NCI-H1417 (cell line): ENCODE data around the gene IMPDH1.

Source experiments
- DNase-seq, 3 experiments: peaks; one replicate each; lab custom pipeline; 2025; lab: John Stamatoyannopoulos, UW

Gene IMPDH1

GRCh38 chr7:128405471-128406313, 4.1 kb downstream of the IMPDH1 start:
- peak; percentile 38 to 77 (median 77) for DNase-seq

- DNase-seq = peak in 2 of 3 experiments; percentile 68 to 73
These were observed 4.8 kb downstream of the IMPDH1 start for GRCh38 chr7:128404886-128405470.

GRCh38 chr7:128404143-128404681, 5.6 kb downstream of the IMPDH1 start:
- peak in 2 of 3 experiments; percentile 48 to 51 for DNase-seq

DNA sequence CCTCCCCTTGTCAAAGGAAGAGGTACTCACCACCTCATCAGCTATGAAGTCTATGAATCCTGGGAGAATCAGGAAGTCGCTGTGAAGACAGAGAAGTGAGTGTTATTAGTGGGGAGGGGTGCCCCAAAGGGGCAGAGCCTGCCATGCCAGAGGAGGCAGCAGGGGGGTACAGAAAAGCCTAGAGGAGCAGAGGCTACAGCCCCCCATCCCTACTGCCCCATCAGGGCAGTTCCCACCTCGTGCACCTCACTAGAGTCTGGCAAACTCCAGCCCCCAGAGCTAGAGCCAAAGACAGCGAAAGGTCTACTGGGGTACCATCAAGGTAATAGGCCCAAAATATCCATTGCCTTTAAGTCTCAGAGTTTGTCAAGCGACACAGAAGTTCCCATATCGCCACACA, 6.1 kb downstream of the IMPDH1 start:
- no peak for DNase-seq

DNA sequence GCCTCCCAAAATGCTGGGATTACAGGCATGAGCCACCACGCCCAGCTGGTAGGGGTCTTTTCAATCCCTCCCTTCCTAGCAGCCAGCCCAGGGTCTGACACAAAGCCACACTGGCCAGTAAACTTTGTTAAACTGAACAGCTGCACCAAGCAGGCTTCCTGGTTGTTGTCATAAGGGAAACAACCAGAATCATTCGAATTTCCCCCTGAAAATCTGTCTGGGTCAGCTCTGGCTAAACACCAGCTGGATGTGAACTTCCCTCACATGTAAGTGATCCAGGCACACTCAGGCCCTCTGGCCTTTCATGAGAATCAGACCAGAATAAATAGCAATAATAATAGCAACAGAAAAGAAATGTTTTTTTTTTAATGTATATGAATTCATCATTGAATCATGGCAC, 7.4 kb downstream of the IMPDH1 start:
- DNase-seq = no peak

DNA sequence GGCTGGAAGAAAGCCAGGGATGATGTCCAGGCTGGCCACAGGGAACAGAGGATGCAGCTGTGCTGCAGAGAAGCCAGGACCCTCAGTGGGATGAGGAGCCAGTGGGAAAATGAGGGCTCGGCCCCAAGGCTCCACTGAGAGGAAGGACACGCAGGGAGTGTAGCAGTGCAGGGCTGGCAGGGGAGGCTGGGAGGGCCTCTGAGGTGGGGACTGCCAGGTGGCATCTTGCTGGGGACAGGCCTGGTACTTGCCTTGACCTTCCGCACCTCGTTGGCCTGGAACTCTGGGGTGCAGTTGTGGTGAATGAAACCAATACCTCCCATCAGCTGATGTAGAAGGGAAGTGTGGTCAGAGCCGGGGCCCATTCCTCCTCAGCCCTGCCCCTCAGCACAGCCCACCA, 9.2 kb downstream of the IMPDH1 start:
- no peak for DNase-seq

GRCh38 chr7:128399991-128400390, 9.8 kb downstream of the IMPDH1 start:
- DNase-seq = no peak

- no peak for DNase-seq
These were observed 11.0 kb downstream of the IMPDH1 start for GRCh38 chr7:128398841-128399135.

DNA sequence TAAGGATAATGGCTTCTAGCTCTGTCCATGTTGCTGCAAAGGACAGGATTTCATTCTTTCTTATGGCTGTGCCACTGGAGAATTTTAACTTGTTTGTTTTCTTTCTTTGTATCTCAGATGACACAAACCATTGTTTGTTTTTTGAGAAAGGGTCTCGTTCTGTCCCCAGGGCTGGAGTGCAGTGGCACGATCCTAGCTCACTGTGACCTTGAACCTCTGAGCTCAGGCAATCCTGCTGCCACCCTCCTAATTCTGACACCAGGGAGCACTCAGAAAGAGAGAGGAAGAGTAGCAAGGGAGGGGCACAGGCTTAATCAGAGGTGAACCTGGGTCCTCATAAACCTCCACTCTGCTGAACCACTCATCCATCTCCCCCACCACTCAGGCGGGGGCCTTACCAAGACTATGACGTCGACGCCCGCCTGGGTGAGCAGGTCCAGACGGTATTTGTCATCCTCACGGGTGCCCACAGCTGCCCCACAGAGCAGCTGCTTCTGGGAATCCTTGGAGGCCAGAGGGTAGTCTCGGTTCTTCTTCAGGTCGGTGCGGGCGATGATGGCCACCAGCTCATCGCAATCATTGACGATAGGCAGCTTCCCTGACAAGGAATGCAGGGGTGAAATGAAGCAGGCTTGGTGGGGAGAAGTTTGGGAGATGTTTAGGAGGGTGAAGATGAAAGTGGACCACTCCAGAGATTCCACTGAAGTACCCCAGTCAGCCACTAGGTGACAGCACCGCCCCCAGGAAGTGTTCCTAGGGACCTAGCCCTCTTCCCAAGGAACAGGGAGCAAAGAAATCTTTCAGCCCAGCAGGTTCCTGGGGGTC, 11.6 kb downstream of the IMPDH1 start:
- DNase-seq = peak; percentile 36 to 68 (median 57)

DNA sequence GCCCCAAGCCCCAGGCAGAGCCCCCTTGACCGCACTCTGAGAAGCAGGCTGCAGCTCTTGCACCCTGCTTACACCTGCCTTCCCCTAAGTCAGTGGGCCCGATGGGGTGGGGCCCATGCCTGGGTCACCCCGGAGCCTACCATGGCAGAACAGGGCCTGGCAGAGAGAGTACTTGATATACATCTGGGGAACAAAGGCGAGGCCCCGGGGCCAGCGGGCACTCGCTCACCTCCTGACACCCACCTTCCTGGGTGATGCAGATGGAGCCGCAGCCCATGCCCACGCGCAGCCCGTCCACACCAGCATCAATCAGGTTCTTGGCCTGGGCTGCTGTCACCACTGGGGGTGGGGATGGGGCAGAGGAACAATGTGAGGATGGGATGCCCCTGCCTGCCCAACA, 13.4 kb downstream of the IMPDH1 start:
- DNase-seq = no peak

GRCh38 chr7:128395748-128396147, 14.0 kb downstream of the IMPDH1 start:
- no peak for DNase-seq

DNA sequence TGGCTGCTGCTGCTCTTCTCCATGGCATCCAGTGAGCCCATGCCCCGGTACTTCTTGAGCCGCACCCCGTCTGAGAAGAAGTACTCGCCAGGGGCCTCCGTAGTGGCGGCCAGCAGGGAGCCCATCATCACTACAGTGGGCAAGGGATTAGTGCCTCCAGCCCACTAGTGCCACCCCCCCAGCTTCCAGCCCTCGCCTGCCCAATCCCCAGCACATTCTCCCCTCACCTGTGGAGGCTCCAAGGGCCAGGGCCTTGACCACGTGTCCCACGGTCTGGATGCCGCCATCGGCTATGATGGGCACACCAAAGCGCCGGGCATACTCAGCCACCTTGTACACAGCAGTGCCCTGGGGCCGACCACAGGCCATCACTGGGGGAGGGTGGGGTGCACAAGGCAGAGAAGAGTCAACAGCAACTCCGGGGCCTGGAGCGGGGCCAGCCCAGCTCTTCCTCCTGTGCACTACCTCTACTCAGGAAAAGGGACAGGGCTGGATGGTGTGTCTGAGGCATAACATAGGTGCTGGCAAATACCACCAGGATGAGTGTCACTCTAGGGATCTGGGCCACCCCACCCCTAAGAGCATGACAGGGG, 14.8 kb downstream of the IMPDH1 start:
- no peak for DNase-seq

GRCh38 chr7:128393526-128394330, 16.1 kb downstream of the IMPDH1 start:
- DNase-seq = no peak

DNA sequence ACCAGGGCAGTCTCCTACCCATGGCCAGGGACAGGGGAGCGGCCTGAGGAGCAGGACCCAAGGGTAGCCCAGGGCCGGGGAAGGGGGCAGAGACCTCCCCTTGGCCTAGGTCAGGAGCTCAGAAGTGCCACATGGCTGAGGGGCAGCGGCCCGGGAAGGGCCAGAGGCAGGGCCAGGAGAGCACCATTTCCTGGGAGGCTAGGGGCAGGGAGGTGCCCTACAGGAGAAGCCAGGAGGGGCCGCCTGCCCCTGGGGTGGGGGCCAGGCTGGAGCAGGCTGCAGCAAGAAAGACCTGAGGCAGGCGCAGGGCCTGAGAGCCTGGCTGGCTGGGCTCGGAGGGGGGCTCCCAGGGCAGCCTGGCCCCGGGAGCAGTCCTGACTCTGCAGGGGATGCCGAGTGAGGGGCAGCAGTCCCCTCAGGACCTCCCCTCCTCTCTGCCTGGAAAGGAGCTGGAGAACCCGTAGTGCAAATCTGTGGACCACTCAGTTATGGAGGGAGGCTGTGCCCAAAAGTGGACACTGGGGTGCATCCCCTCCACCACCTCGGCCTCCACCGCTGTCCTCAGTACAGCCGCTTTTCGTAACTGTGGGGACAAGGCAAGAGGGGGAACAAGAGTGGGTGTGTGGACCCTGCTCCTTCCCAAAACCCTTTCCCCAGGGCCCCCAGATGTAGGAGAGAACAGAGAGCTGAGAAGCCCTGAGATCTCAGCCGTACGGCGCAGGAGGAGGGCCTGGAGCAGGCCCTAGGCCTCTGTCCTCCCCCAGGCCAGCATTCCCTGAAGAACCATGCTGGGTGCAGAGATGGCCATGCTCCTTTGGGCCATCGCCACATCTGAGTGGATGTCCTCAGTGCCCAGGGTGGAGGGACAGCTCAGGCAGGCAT, 17.1 kb downstream of the IMPDH1 start:
- no peak for DNase-seq

- DNase-seq = no peak
These were observed 18.0 kb downstream of the IMPDH1 start for GRCh38 chr7:128391805-128392204.

GRCh38 chr7:128390871-128391565, 18.8 kb downstream of the IMPDH1 start:
- no peak for DNase-seq

DNA sequence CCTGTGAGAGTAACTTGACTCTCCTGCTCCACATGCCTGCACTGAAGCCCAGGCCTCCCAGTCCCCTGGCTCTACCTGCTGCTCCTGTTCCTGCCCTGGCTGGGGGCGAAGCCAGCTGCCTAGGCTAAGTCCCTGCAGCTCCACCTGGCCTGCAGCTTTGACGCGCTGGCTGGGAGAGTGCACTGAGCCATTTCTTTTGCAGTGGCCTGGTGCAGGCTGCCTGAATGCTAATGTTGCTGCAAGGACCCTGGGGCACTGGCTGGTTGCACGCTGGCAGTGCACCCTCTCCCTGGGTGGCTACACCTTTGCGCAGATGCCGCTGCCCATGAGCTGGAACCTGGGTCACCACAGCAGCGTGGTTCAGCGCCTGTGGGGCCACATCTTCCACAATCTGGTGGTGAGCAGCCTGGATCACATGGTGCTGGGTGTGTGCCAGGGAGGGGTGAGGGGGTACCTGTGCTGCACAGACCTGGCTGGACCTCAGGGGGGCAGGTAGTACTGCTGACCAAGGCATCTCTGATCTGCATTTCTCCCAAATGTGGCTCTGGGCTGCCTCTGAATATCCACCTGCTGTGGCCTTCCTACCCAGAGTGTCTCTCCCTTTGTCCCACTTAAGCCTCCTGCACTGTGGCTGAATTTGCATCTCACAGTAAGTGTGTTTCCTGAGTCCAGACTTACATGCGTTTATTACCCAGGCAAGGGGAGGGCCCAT, 20.0 kb downstream of the IMPDH1 start:
- no peak for DNase-seq

- no peak for DNase-seq
These were observed 20.6 kb downstream of the IMPDH1 start for GRCh38 chr7:128389085-128389617.

DNA sequence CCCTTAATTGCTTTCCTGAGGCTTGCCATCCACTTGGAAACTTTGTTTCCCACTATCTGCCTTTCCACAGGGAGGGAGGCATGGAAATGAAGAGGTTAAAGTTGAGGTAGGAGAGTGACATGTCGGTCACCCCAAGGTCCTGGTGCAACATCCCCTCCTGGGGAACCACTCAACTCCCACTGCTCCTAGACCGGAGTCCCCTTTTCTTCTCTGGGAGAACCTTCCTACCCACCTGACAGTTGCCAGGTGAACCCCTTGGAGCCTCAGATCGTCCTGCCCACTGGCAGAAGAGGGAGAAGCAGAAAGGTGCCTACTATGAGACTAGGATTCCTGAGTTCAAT, 21.7 kb downstream of the IMPDH1 start:
- DNase-seq = no peak
